ENCODE data around the gene RSPRY1.

DNA sequence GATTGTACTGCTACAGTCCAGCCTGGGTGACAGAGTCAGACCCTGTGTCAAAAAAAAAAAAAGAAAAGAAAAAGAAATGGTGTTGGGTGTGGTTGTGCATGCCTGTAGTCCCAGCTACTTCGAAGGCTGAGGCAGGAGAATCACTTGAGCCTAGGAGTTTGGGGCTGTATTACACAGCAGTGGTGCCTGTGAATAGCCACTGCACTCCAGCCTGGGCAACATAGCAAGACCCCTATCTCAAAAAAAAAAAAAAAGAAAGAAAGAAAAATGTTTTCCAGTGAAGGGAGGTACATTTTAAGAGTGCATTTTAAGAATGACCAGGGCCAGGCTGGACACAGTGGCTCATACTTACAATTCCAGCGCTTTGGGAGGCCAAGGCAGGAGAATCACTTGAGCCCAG, 65.2 kb downstream of the RSPRY1 start:
- TF ChIP-seq, protein P1, sequence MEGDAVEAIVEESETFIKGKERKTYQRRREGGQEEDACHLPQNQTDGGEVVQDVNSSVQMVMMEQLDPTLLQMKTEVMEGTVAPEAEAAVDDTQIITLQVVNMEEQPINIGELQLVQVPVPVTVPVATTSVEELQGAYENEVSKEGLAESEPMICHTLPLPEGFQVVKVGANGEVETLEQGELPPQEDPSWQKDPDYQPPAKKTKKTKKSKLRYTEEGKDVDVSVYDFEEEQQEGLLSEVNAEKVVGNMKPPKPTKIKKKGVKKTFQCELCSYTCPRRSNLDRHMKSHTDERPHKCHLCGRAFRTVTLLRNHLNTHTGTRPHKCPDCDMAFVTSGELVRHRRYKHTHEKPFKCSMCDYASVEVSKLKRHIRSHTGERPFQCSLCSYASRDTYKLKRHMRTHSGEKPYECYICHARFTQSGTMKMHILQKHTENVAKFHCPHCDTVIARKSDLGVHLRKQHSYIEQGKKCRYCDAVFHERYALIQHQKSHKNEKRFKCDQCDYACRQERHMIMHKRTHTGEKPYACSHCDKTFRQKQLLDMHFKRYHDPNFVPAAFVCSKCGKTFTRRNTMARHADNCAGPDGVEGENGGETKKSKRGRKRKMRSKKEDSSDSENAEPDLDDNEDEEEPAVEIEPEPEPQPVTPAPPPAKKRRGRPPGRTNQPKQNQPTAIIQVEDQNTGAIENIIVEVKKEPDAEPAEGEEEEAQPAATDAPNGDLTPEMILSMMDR (IDR thresholded peaks at IDR 0.05): no peak
- TF ChIP-seq POLR2A (IDR thresholded peaks at IDR 0.05): no peak
- TF ChIP-seq EP300 (IDR thresholded peaks at IDR 0.05): no peak

Data from tibial nerve (tissue), 4 donors.